GM18507 (cell line): ENCODE results near the gene RNH1.
"Not testable (repeated sequence)": the region's sequence is repeated elsewhere in the genome, so short reads cannot be mapped to it uniquely, and the experiment has no call there.

Experiments used
- DNase-seq: peaks from one replicate; pipeline ENCODE4 v3.0.0; 2011; ENCODE audit warnings: low read depth; ENCODE audit not compliant: insufficient read length; ENCODE audit errors: extremely low spot score
- FAIRE-seq: peaks from 2 replicates; lab custom pipeline; 2011; peaks lifted over from hg19 to GRCh38; lab: Jason Lieb, UNC

RNH1 gene

GRCh38 chr11:526192-526591 is 19.1 kb upstream of the RNH1 start:
- FAIRE-seq (no peak), DNase-seq (no peak)

- DNase-seq (no peak), FAIRE-seq (no peak)
These were observed 14.2 kb upstream of the RNH1 start for GRCh38 chr11:521177-521688.

GRCh38 chr11:520428-521176 is 13.6 kb upstream of the RNH1 start:
- FAIRE-seq (no peak), DNase-seq (no peak)

GRCh38 chr11:518463-519202 is 11.6 kb upstream of the RNH1 start:
- peak; percentile 81 for DNase-seq
- FAIRE-seq, result peak; percentile 86

- not testable (repeated sequence) for FAIRE-seq, DNase-seq
These were observed 10.1 kb upstream of the RNH1 start for GRCh38 chr11:516918-517685.

- DNase-seq, result no peak
- FAIRE-seq, result no peak
These were observed 9.4 kb upstream of the RNH1 start for GRCh38 chr11:516400-516799.

- FAIRE-seq (no peak), DNase-seq (no peak)
These were observed 8.1 kb upstream of the RNH1 start for GRCh38 chr11:515131-515530.

GRCh38 chr11:514606-515005 is 7.6 kb upstream of the RNH1 start:
- DNase-seq (no peak), FAIRE-seq (no peak)

- FAIRE-seq, result no peak
- DNase-seq, result no peak
These were observed 5.9 kb upstream of the RNH1 start for GRCh38 chr11:512761-513595.

GRCh38 chr11:508956-509355 is 1.9 kb upstream of the RNH1 start:
- DNase-seq (no peak), FAIRE-seq (no peak)

- DNase-seq (no peak), FAIRE-seq (no peak)
These were observed 879 bp upstream of the RNH1 start for GRCh38 chr11:507727-508515.

- peak; percentile 98 for FAIRE-seq
- peak; percentile 97 for DNase-seq
These were observed 626 bp downstream of the RNH1 start for GRCh38 chr11:506238-506994.

- DNase-seq (no peak), FAIRE-seq (no peak)
These were observed 2.1 kb downstream of the RNH1 start for GRCh38 chr11:504994-505344.

- FAIRE-seq, result no peak
- DNase-seq, result no peak
These were observed 2.7 kb downstream of the RNH1 start for GRCh38 chr11:504053-504993.

- DNase-seq (no peak), FAIRE-seq (peak; percentile 67)
These were observed 3.7 kb downstream of the RNH1 start for GRCh38 chr11:503179-503981.
